CD14-positive monocyte (primary cell): ENCODE results near the gene KCNMA1. TPM values are rescaled to one million over a fixed set of nuclear protein-coding genes. Genes with fewer than 3 reads are reported as not detected.

Experiments
- DNase-seq, 3 donors: peaks; one replicate each; pipeline ENCODE4 v3.0.0-alpha.2; 2011 to 2022
- H2AFZ ChIP-seq: 2 replicates; pipeline ENCODE4 v1.6.0; 2012; ENCODE audit warnings: mild to moderate bottlenecking, low read depth, low read length, inconsistent platforms; ENCODE audit not compliant: insufficient read depth, poor library complexity, severe bottlenecking
- H3K27ac ChIP-seq, 2 donors: 1 replicate in 1 of 2; 2 replicates in 1 of 2; pipeline ENCODE4 v1.5.1; 2012 to 2013; ENCODE audit warnings: low read length in 2 of 2, control low read depth in 1 of 2, inconsistent platforms in 1 of 2, low read depth in 1 of 2, mild to moderate bottlenecking in 1 of 2
- H3K27me3 ChIP-seq, 2 donors: one replicate each; pipeline versions ENCODE4 v1.6.0 to v1.6.1; 2011 to 2013; ENCODE audit warnings: low read length in 2 of 2; ENCODE audit not compliant: control insufficient read depth in 2 of 2, insufficient read depth in 2 of 2
- H3K36me3 ChIP-seq, 2 donors: replicated peaks in 1 of 2; 1 replicate in 1 of 2; 2 replicates in 1 of 2; pipeline versions ENCODE4 v1.5.1 to v1.6.1; 2012 to 2013; ENCODE audit warnings: low read length in 2 of 2, control low read depth in 1 of 2, inconsistent platforms in 1 of 2, mild to moderate bottlenecking in 1 of 2; ENCODE audit not compliant: insufficient read depth in 2 of 2, control insufficient read depth in 1 of 2
- H3K4me1 ChIP-seq, 2 donors: 1 replicate in 1 of 2; 2 replicates in 1 of 2; pipeline versions ENCODE4 v1.5.1 to v1.6.1; 2012 to 2013; ENCODE audit warnings: low read length in 2 of 2, control low read depth in 1 of 2, inconsistent platforms in 1 of 2, mild to moderate bottlenecking in 1 of 2, moderate library complexity in 1 of 2; ENCODE audit not compliant: insufficient read depth in 2 of 2, control insufficient read depth in 1 of 2
- H3K4me2 ChIP-seq: replicated peaks from 2 replicates; pipeline ENCODE3; 2012; ENCODE audit warnings: low read length, moderate library complexity, mild to moderate bottlenecking; ENCODE audit not compliant: poor library complexity, severe bottlenecking; ENCODE audit errors: extremely low read depth
- H3K4me3 ChIP-seq, 3 experiments: fragments of 200-600 bp in 1 of 3; sonication (generic) in 1 of 3; replicated peaks in 1 of 3; 1 replicate in 2 of 3; 2 replicates in 1 of 3; pipeline ENCODE4 v1.5.1; 2011 to 2013; ENCODE audit warnings: low read length in 3 of 3, mild to moderate bottlenecking in 3 of 3, control low read depth in 2 of 3, low read depth in 2 of 3, inconsistent platforms in 1 of 3, moderate library complexity in 1 of 3
- H3K79me2 ChIP-seq: 2 replicates; pipeline ENCODE4 v1.6.0; 2012; ENCODE audit warnings: mild to moderate bottlenecking, control low read depth, inconsistent platforms, low read length, moderate library complexity; ENCODE audit not compliant: insufficient read depth
- H3K9ac ChIP-seq: 2 replicates; pipeline ENCODE4 v1.6.0; 2017; ENCODE audit warnings: low read length, mild to moderate bottlenecking; ENCODE audit not compliant: insufficient read depth, poor library complexity, severe bottlenecking
- H3K9me3 ChIP-seq, 2 donors: replicated peaks in 1 of 2; 1 replicate in 1 of 2; 2 replicates in 1 of 2; pipeline versions ENCODE4 v1.5.1 to v1.6.1; 2012 to 2013; ENCODE audit warnings: low read length in 2 of 2, control low read depth in 1 of 2; ENCODE audit not compliant: control insufficient read depth in 1 of 2, insufficient read depth in 1 of 2
- H4K20me1 ChIP-seq: 2 replicates; pipeline ENCODE4 v1.6.0; 2012; ENCODE audit warnings: mild to moderate bottlenecking, low read length, control low read depth, moderate library complexity; ENCODE audit not compliant: insufficient read depth
- H3K27ac Mint-ChIP-seq, 7 donors: one replicate each; pipeline ENCODE4 v1.8.0; 2020; ENCODE audit warnings: mild to moderate bottlenecking in 7 of 7, mixed read lengths in 7 of 7, moderate library complexity in 6 of 7, inconsistent platforms in 2 of 7
- H3K27me3 Mint-ChIP-seq, 3 donors: one replicate each; pipeline ENCODE4 v1.8.0; 2021 to 2022; ENCODE audit warnings: low read depth in 3 of 3, mild to moderate bottlenecking in 3 of 3, mixed read lengths in 3 of 3, moderate library complexity in 3 of 3, inconsistent platforms in 1 of 3
- H3K36me3 Mint-ChIP-seq, 2 donors: one replicate each; pipeline ENCODE4 v1.8.0; 2020; ENCODE audit warnings: mixed read lengths in 2 of 2, inconsistent platforms in 1 of 2, mild to moderate bottlenecking in 1 of 2
- H3K4me1 Mint-ChIP-seq: one replicate; pipeline ENCODE4 v1.8.0; 2020; ENCODE audit warnings: mild to moderate bottlenecking, mixed read lengths
- H3K4me3 Mint-ChIP-seq, 2 donors: one replicate each; pipeline ENCODE4 v1.8.0; 2020; ENCODE audit warnings: mild to moderate bottlenecking in 2 of 2, mixed read lengths in 2 of 2, moderate library complexity in 1 of 2
- H3K9me3 Mint-ChIP-seq, 7 donors: one replicate each; pipeline ENCODE4 v1.8.0; 2020 to 2022; ENCODE audit warnings: mixed read lengths in 7 of 7, mild to moderate bottlenecking in 6 of 7, moderate library complexity in 6 of 7, inconsistent platforms in 2 of 7
- CTCF ChIP-seq: fragments of 200-600 bp; IDR thresholded peaks from one replicate; pipeline ENCODE4 v1.8.0; 2022; ENCODE audit warnings: antibody characterized with exemption, mild to moderate bottlenecking
- WGBS: methylation state at CpG from one replicate; pipeline ENCODE4 v1.1.5; 2013; ENCODE audit warnings: missing lambda C conversion rate; ENCODE audit not compliant: insufficient coverage; 5-methylcytosine and 5-hydroxymethylcytosine counted together
- intact Hi-C, 2 donors: fragments of 100-400 bp; cut with micrococcal nuclease; formaldehyde crosslinking; loops; one replicate each; pipeline versions ENCODE4 v1.15.0 to v1.15.1; 2023
- polyA plus RNA-seq, 3 donors: library from polyadenylated mRNA; depleted of rRNA in 1 of 3; unstranded in 2 of 3; stranded (reverse) in 1 of 3; fragments of 300-500 nt in 2 of 3; fragments of >200 nt in 1 of 3; fragmentation: Illumina TruSeq in 2 of 3; gene quantifications; 1 replicate in 2 of 3; 2 replicates in 1 of 3; pipeline ENCODE4 v1.2.3, GENCODE V29; 2012 to 2021

The KCNMA1 gene
- polyA plus RNA-seq, 3 donors, result 0.11 to 1.0 TPM; not detected in 1

- no peak overlapping the region for H3K4me3 Mint-ChIP-seq
Measured at GRCh38 chr10:77308084-77308732, 329.4 kb downstream of the KCNMA1 start.

GRCh38 chr10:77306666-77307065 is 330.9 kb downstream of the KCNMA1 start:
- H4K20me1 ChIP-seq, result no peaks in the 10 kb centered on the region
- peaks cover 4 to 12% of the 10 kb centered on the region in 2 donors for H3K9me3 ChIP-seq
- no peaks in the 10 kb centered on the region for H3K27me3 ChIP-seq
- no peaks in the 10 kb centered on the region for H3K36me3 Mint-ChIP-seq
- no peak overlapping the region for H3K27ac ChIP-seq
- no peak overlapping the region for H3K4me3 ChIP-seq
- no peaks in the 10 kb centered on the region for H3K4me1 Mint-ChIP-seq
- H3K4me2 ChIP-seq, result no peak overlapping the region
- no peaks in the 10 kb centered on the region for H3K79me2 ChIP-seq
- TF ChIP-seq CTCF, result no peak
- WGBS, result 87% methylated on average over 3 of the region's 4 CpGs
- no peak overlapping the region for H3K4me3 Mint-ChIP-seq
- H3K36me3 ChIP-seq, result no peaks in the 10 kb centered on the region
- intact Hi-C loops, result no loop called here
- peaks cover 2 to 12% (median 7%) of the 10 kb centered on the region in 7 donors for H3K9me3 Mint-ChIP-seq
- H3K27ac Mint-ChIP-seq, result no peak overlapping the region
- H3K9ac ChIP-seq, result no peak overlapping the region
- H2AFZ ChIP-seq, result no peak overlapping the region
- H3K4me1 ChIP-seq, result no peaks in the 10 kb centered on the region
- H3K27me3 Mint-ChIP-seq, result peaks cover 8 to 19% (median 13%) of the 10 kb centered on the region in 3 donors
- DNase-seq, result no peak

More at GRCh38 chr10:77308084-77308732, 329.4 kb downstream of the KCNMA1 start:
- Histone ChIP-seq H3K9me3 (peaks cover 0 to 2% of the 10 kb centered on the region in 2 donors), H3K9ac (no peak overlapping the region), H3K27ac (no peak overlapping the region), H3K4me1 (no peaks in the 10 kb centered on the region), H3K4me2 (no peak overlapping the region), H3K27me3 (no peaks in the 10 kb centered on the region), H3K4me3 (no peak overlapping the region), H3K36me3 (no peaks in the 10 kb centered on the region), H4K20me1 (no peaks in the 10 kb centered on the region), H3K79me2 (no peaks in the 10 kb centered on the region), H2AFZ (no peak overlapping the region)
- H3K27ac Mint-ChIP-seq, result no peak overlapping the region
- intact Hi-C loops, result no loop called here
- peaks cover 11 to 22% (median 12%) of the 10 kb centered on the region in 3 donors for H3K27me3 Mint-ChIP-seq
- peaks cover 0 to 1% (median 0%) of the 10 kb centered on the region in 7 donors for H3K9me3 Mint-ChIP-seq
- no peaks in the 10 kb centered on the region for H3K4me1 Mint-ChIP-seq
- no peak for DNase-seq
- no peaks in the 10 kb centered on the region for H3K36me3 Mint-ChIP-seq
- TF ChIP-seq CTCF, result no peak
- 90% methylated on average over 3 of the region's 3 CpGs for WGBS
